HepG2 (cell line): ENCODE data around the gene SLC35F1. TPM values are rescaled to one million over a fixed set of nuclear protein-coding genes. Genes with fewer than 3 reads are reported as not detected.

ENCODE experiments used
- ATAC-seq: fragments of 200-7000 bp; cut with Tn5 transposase; 3 replicates; pipeline ENCODE4 v1.9.1; 2020; ENCODE audit warnings: mild to moderate bottlenecking, moderate library complexity
- BruUV-seq: library from RNA; stranded (reverse); fragments of 400-500 nt; replicated peaks from 2 replicates; lab custom pipeline; 2021; lab: Mats Ljungman, UMichigan
- CTCF ChIA-PET: fragments of 300-600 bp; formaldehyde crosslinking; extraction: SDS; loops from one replicate; lab custom pipeline; 2021; ENCODE audit warnings: low total read pairs, inconsistent platforms, low intra/inter-chr PET ratio; lab: Yijun Ruan, JAX
- POLR2A ChIA-PET: fragments of 350-600 bp; sonication (Branson Sonifier 250); formaldehyde crosslinking; loops from one replicate; lab custom pipeline; 2020; ENCODE audit warnings: antibody characterized with exemption, inconsistent platforms; lab: Yijun Ruan, JAX
- DNase-seq: peaks from one replicate; pipeline ENCODE4 v3.0.0-alpha.2; 2015; ENCODE audit warnings: low spot score
- FAIRE-seq: peaks from 3 replicates; lab custom pipeline; 2011; peaks lifted over from hg19 to GRCh38; lab: Jason Lieb, UNC
- H2AFZ ChIP-seq: one replicate; pipeline ENCODE4 v1.6.1; 2011; ENCODE audit warnings: low read length, inconsistent platforms
- H3K27ac ChIP-seq: fragments of 300-600 bp; 3 replicates; pipeline ENCODE4 v1.8.0; 2011; ENCODE audit warnings: mixed run types, mild to moderate bottlenecking, mixed read lengths, low read length, inconsistent platforms; ENCODE audit not compliant: insufficient read depth; ENCODE audit errors: extremely low read length
- H3K27me3 ChIP-seq, 2 experiments: fragments of 200-600 bp in 1 of 2; 2 replicates in 1 of 2; 3 replicates in 1 of 2; pipeline versions ENCODE4 v1.6.0 to v1.8.0; 2011; ENCODE audit warnings: low read length in 2 of 2, mild to moderate bottlenecking in 2 of 2, moderate library complexity in 2 of 2, inconsistent platforms in 1 of 2; ENCODE audit not compliant: insufficient read depth in 2 of 2, control insufficient read depth in 1 of 2
- H3K36me3 ChIP-seq, 2 experiments: fragments of 200-600 bp in 1 of 2; replicated peaks in 1 of 2; 2 replicates in 1 of 2; 3 replicates in 1 of 2; pipeline versions ENCODE4 v1.5.1 to v1.8.0; 2011; ENCODE audit warnings: low read length in 2 of 2, inconsistent platforms in 1 of 2; ENCODE audit not compliant: insufficient read depth in 2 of 2, control insufficient read depth in 1 of 2
- H3K4me1 ChIP-seq: 2 replicates; pipeline ENCODE4 v1.5.1; 2012; ENCODE audit warnings: low read length, inconsistent platforms; ENCODE audit not compliant: insufficient read depth
- H3K4me2 ChIP-seq: 2 replicates; pipeline ENCODE4 v1.6.0; 2011; ENCODE audit warnings: low read depth, low read length, inconsistent platforms
- H3K4me3 ChIP-seq, 3 experiments: fragments of 200-600 bp in 1 of 3; sonication (generic), shearing (Covaris generic) in 1 of 3; replicated peaks in 1 of 3; 2 replicates each; pipeline ENCODE4 v1.5.1; 2011 to 2016; ENCODE audit warnings: low read length in 3 of 3, inconsistent platforms in 2 of 3, low read depth in 2 of 3, mild to moderate bottlenecking in 2 of 3, control low read depth in 1 of 3, mixed read lengths in 1 of 3; ENCODE audit not compliant: insufficient read depth in 1 of 3
- H3K79me2 ChIP-seq: one replicate; pipeline ENCODE4 v1.6.1; 2011; ENCODE audit warnings: low read length, inconsistent platforms; ENCODE audit not compliant: insufficient read depth
- H3K9ac ChIP-seq: 2 replicates; pipeline ENCODE4 v1.6.0; 2011; ENCODE audit warnings: mild to moderate bottlenecking, low read depth, low read length, inconsistent platforms; ENCODE audit not compliant: insufficient read depth
- H3K9me3 ChIP-seq: 2 replicates; pipeline ENCODE4 v1.5.1; 2012; ENCODE audit warnings: mild to moderate bottlenecking, low read length
- H4K20me1 ChIP-seq: 2 replicates; pipeline ENCODE4 v1.6.0; 2011; ENCODE audit warnings: inconsistent platforms, mild to moderate bottlenecking, low read length, moderate library complexity; ENCODE audit not compliant: insufficient read depth
- ADNP ChIP-seq: sonication (generic); formaldehyde crosslinking; IDR thresholded peaks from 2 replicates; pipeline ENCODE4 v1.4.0; 2020; ENCODE audit warnings: missing genetic modification reagents
- ASH2L ChIP-seq: fragments of 300-600, 200-600 bp; sonication (generic); IDR thresholded peaks from 2 replicates; pipeline ENCODE4 v1.7.0; 2017; ENCODE audit warnings: low read depth, mild to moderate bottlenecking, moderate library complexity, mixed read lengths, low read length; ENCODE audit not compliant: insufficient read length
- MAFF ChIP-seq: IDR thresholded peaks from 2 replicates; pipeline ENCODE4 v1.6.1; 2011; ENCODE audit warnings: low read depth, low read length, improper control_type of control experiment
- NCOA5 ChIP-seq: sonication (generic); formaldehyde crosslinking; IDR thresholded peaks from 2 replicates; pipeline ENCODE4 v1.4.0; 2020; ENCODE audit warnings: missing genetic modification reagents
- PHF20 ChIP-seq: sonication (generic); formaldehyde crosslinking; IDR thresholded peaks from 2 replicates; pipeline ENCODE4 v1.5.0; 2020; ENCODE audit warnings: mild to moderate bottlenecking, missing genetic modification reagents
- POLR2AphosphoS2 ChIP-seq: IDR thresholded peaks from 2 replicates; pipeline ENCODE4 v1.6.1; 2011; ENCODE audit warnings: low read depth, low read length, improper control_type of control experiment
- SMARCC2 ChIP-seq: fragments of 450-650 bp; IDR thresholded peaks from 2 replicates; pipeline ENCODE4 v1.6.1; 2017; ENCODE audit warnings: antibody characterized with exemption, mild to moderate bottlenecking
- TGIF2 ChIP-seq: IDR thresholded peaks from 2 replicates; pipeline ENCODE4 v1.6.1; 2016; ENCODE audit warnings: control low read depth, missing compliant biosample characterization
- ZBTB3 ChIP-seq: sonication (generic); formaldehyde crosslinking; IDR thresholded peaks from 2 replicates; pipeline ENCODE4 v1.4.0; 2020; ENCODE audit warnings: low read depth, mild to moderate bottlenecking, moderate library complexity, missing genetic modification reagents, borderline replicate concordance
- ZNF383 ChIP-seq: sonication (generic); formaldehyde crosslinking; IDR thresholded peaks from 2 replicates; pipeline ENCODE4 v1.4.0; 2020; ENCODE audit warnings: missing genetic modification reagents, mild to moderate bottlenecking, borderline replicate concordance
- WGBS: methylation state at CpG from one replicate; pipeline ENCODE4 v1.1.6; 2017; ENCODE audit warnings: low lambda C conversion rate; 5-methylcytosine and 5-hydroxymethylcytosine counted together
- in situ Hi-C: cut with HindIII; loops from 2 replicates; pipeline ENCODE4 v1.10.0; 2017; ENCODE audit warnings: low pct_unique_long_range_greater_than_20kb; ENCODE audit not compliant: extremely low pct_ligation_motif_present
- intact Hi-C: fragments of 100-400 bp; cut with micrococcal nuclease; formaldehyde crosslinking; loops from one replicate; pipeline ENCODE4 v1.10.0; 2022; ENCODE audit not compliant: unreplicated experiment
- polyA plus RNA-seq, 8 experiments: library from polyadenylated mRNA; depleted of rRNA in 3 of 8; stranded (reverse) in 7 of 8; unstranded in 1 of 8; fragments of >200 nt; fragmentation: Illumina TruSeq in 4 of 8; extraction: Trizol in 4 of 8; gene quantifications; 2 replicates each; pipeline versions ENCODE4 v1.2.1 to v1.2.3, GENCODE V29; 2011 to 2016; ENCODE audit warnings: low read depth in 4 of 8, missing spikeins in 1 of 8, mixed read lengths in 1 of 8; ENCODE audit not compliant: insufficient read depth in 1 of 8
- total RNA-seq, 5 experiments: library from RNA; depleted of rRNA; stranded (reverse); fragments of >200 nt; fragmentation: Illumina TruSeq; extraction: Trizol; gene quantifications; 2 replicates each; pipeline ENCODE4 v1.2.3, GENCODE V29; 2016; ENCODE audit warnings: low read depth in 1 of 5
- TF ChIP-seq, protein P1 (sequence below): sonication (generic); formaldehyde crosslinking; IDR thresholded peaks from 2 replicates; pipeline ENCODE4 v1.8.0; 2022; ENCODE audit warnings: mild to moderate bottlenecking, missing genetic modification reagents, borderline replicate concordance
- TF ChIP-seq, protein P2 (sequence below): sonication (generic); formaldehyde crosslinking; IDR thresholded peaks from 2 replicates; pipeline ENCODE4 v1.4.0; 2020; ENCODE audit warnings: mild to moderate bottlenecking, missing genetic modification reagents, borderline replicate concordance
- TF ChIP-seq, protein P3 (sequence below): sonication (generic); formaldehyde crosslinking; IDR thresholded peaks from 2 replicates; pipeline ENCODE4 v1.5.1; 2020; ENCODE audit warnings: mild to moderate bottlenecking, moderate library complexity, missing genetic modification reagents
- TF ChIP-seq, protein P4 (sequence below): sonication (generic); formaldehyde crosslinking; IDR thresholded peaks from 2 replicates; pipeline ENCODE4 v1.5.0; 2020; ENCODE audit warnings: missing genetic modification reagents
- TF ChIP-seq, protein P5 (sequence below): fragments of 450-650 bp; IDR thresholded peaks from 2 replicates; pipeline ENCODE4 v1.6.1; 2017; ENCODE audit warnings: mild to moderate bottlenecking

Gene SLC35F1
- total and polyA plus RNA-seq, 2 of the 13 experiments (the other 11 are each of a cell fraction or from before 2014, with no cell fraction given) = 0.01 TPM; not detected in 1

DNA sequence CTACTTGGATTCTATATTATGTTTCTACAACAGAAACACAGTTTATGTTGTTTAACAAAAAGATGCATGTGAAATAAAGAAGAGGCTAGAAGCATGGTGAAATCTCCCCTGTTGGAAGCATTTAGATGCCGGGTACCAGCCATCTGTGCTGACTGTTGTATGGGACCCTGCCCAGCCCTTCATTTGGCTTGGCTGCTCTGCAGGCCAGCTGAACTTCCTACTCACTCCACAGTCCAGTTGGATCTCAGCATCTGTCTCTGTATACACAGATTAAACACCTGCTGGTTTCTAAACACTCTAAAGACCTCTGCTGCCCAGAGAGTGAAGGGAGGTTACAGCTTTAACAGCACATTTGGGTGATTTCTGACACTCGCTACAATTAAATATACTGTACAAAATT lies 228.3 kb downstream of the SLC35F1 start:
- H3K9ac ChIP-seq = no peak overlapping the region
- no peaks in the 10 kb centered on the region for H3K36me3 ChIP-seq
- no peak overlapping the region for H2AFZ ChIP-seq
- intact Hi-C loops = no loop called here
- in situ Hi-C loops = no loop called here
- no peaks in the 10 kb centered on the region for H3K4me1 ChIP-seq
- no peaks in the 10 kb centered on the region for H3K79me2 ChIP-seq
- WGBS = 2% methylated on average over 2 of the region's 2 CpGs
- DNase-seq (no peak), FAIRE-seq (no peak), ATAC-seq (no peak)
- H3K4me2 ChIP-seq = no peak overlapping the region
- no TSS peak for BruUV-seq
- H3K9me3 ChIP-seq = no peaks in the 10 kb centered on the region
- H3K27ac ChIP-seq = no peak overlapping the region
- H3K27me3 ChIP-seq = no peaks in the 10 kb centered on the region
- no peaks in the 10 kb centered on the region for H4K20me1 ChIP-seq
- CTCF ChIA-PET = no interaction called here
- H3K4me3 ChIP-seq = no peak overlapping the region
- POLR2A ChIA-PET = no interaction called here
- TF ChIP-seq SMARCC2 = no peak
- TF ChIP-seq ASH2L = no peak
- no peak for TF ChIP-seq TGIF2 (CRISPR knock-in tag)
- TF ChIP-seq, protein P1, sequence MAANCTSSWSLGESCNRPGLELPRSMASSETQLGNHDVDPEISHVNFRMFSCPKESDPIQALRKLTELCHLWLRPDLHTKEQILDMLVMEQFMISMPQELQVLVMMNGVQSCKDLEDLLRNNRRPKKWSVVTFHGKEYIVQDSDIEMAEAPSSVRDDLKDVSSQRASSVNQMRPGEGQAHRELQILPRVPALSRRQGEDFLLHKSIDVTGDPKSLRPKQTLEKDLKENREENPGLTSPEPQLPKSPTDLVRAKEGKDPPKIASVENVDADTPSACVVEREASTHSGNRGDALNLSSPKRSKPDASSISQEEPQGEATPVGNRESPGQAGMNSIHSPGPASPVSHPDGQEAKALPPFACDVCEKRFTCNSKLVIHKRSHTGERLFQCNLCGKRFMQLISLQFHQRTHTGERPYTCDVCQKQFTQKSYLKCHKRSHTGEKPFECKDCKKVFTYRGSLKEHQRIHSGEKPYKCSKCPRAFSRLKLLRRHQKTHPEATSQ = no peak
- TF ChIP-seq PHF20 (CRISPR knock-in tag) = no peak
- no peak for TF ChIP-seq ZNF383 (CRISPR knock-in tag)
- TF ChIP-seq, protein P2, sequence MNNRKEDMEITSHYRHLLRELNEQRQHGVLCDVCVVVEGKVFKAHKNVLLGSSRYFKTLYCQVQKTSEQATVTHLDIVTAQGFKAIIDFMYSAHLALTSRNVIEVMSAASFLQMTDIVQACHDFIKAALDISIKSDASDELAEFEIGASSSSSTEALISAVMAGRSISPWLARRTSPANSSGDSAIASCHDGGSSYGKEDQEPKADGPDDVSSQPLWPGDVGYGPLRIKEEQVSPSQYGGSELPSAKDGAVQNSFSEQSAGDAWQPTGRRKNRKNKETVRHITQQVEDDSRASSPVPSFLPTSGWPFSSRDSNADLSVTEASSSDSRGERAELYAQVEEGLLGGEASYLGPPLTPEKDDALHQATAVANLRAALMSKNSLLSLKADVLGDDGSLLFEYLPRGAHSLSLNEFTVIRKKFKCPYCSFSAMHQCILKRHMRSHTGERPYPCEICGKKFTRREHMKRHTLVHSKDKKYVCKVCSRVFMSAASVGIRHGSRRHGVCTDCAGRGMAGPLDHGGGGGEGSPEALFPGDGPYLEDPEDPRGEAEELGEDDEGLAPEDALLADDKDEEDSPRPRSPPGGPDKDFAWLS (CRISPR knock-in tag) = no peak
- no peak for TF ChIP-seq ZBTB3 (CRISPR knock-in tag)
- TF ChIP-seq POLR2AphosphoS2 = no peak
- TF ChIP-seq, protein P3, sequence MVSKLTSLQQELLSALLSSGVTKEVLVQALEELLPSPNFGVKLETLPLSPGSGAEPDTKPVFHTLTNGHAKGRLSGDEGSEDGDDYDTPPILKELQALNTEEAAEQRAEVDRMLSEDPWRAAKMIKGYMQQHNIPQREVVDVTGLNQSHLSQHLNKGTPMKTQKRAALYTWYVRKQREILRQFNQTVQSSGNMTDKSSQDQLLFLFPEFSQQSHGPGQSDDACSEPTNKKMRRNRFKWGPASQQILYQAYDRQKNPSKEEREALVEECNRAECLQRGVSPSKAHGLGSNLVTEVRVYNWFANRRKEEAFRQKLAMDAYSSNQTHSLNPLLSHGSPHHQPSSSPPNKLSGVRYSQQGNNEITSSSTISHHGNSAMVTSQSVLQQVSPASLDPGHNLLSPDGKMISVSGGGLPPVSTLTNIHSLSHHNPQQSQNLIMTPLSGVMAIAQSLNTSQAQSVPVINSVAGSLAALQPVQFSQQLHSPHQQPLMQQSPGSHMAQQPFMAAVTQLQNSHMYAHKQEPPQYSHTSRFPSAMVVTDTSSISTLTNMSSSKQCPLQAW (CRISPR knock-in tag) = no peak
- TF ChIP-seq MAFF = no peak
- TF ChIP-seq ADNP (CRISPR knock-in tag) = no peak
- TF ChIP-seq, protein P4, sequence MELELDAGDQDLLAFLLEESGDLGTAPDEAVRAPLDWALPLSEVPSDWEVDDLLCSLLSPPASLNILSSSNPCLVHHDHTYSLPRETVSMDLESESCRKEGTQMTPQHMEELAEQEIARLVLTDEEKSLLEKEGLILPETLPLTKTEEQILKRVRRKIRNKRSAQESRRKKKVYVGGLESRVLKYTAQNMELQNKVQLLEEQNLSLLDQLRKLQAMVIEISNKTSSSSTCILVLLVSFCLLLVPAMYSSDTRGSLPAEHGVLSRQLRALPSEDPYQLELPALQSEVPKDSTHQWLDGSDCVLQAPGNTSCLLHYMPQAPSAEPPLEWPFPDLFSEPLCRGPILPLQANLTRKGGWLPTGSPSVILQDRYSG = no peak
- TF ChIP-seq, protein P5, sequence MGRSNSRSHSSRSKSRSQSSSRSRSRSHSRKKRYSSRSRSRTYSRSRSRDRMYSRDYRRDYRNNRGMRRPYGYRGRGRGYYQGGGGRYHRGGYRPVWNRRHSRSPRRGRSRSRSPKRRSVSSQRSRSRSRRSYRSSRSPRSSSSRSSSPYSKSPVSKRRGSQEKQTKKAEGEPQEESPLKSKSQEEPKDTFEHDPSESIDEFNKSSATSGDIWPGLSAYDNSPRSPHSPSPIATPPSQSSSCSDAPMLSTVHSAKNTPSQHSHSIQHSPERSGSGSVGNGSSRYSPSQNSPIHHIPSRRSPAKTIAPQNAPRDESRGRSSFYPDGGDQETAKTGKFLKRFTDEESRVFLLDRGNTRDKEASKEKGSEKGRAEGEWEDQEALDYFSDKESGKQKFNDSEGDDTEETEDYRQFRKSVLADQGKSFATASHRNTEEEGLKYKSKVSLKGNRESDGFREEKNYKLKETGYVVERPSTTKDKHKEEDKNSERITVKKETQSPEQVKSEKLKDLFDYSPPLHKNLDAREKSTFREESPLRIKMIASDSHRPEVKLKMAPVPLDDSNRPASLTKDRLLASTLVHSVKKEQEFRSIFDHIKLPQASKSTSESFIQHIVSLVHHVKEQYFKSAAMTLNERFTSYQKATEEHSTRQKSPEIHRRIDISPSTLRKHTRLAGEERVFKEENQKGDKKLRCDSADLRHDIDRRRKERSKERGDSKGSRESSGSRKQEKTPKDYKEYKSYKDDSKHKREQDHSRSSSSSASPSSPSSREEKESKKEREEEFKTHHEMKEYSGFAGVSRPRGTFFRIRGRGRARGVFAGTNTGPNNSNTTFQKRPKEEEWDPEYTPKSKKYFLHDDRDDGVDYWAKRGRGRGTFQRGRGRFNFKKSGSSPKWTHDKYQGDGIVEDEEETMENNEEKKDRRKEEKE = no peak
- TF ChIP-seq NCOA5 (CRISPR knock-in tag) = no peak
